ENCODE data around the gene GATAD2A. TPM values are rescaled to one million over a fixed set of nuclear protein-coding genes. Genes with fewer than 3 reads are reported as not detected.

Gene GATAD2A
- total and polyA plus RNA-seq, 2 of the 13 experiments (the other 11 are each of a cell fraction or from before 2014, with no cell fraction given) = 16.8 to 28.6 TPM

DNA sequence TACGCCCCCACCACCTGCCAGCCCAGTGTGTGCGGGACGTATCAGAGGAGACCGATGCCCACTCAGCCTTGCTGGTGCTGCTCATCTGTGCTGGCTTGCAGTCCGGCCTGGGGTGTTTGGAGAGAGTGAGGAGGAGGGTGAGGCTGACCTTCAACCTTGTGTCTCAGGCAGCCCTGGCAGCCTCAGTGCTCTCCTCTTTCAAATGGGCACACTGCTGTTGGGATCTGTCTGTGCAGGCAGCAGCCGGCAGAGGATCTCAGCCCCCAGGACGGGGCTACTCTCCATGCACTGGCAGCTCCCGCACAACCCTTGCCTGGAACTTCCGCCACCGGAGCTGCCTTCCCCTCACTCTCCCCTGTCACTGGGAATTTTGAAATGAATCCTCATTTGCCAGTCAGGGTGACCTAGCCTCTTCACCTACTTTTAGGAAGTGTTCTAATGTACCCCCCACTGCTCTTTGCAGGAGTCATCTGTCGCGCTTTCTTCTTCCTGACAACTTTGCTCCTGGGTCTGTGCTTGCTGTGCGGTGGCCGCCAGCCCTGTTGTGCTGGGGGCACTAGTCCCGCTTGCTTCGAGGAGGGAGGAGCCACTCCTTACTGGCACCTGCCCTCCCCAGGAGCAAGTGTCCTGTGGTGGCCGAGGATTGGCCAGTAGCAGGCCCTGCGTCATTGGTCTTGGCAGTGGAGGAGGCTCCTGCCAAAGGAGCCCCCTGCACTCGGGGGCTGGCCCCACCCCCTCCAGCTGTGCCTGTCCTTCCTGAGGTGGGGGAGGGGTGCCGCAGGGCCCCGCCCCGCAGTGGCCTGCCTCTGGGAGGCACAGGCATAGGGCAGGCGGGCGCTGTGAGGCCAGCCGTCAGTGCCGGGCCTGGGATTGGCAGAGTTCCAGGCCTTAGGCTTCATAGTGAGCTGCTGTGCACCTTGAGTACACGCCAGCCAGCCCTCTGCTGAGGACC lies 56.5 kb downstream of the GATAD2A start (continued):
- 0 out of 2 replicates have a peak, but pooled peaks have one; percentile 22 for TF ChIP-seq PAXIP1 (CRISPR knock-in tag; conservative IDR thresholded peaks at IDR 0.05)
- no peak for TF ChIP-seq ZNF24 (IDR thresholded peaks at IDR 0.05)
- no peak for TF ChIP-seq ZNF205 (CRISPR knock-in tag; IDR thresholded peaks at IDR 0.05)
- TF ChIP-seq TOPORS (CRISPR knock-in tag; IDR thresholded peaks at IDR 0.05) = no peak
- TF ChIP-seq, protein P1, sequence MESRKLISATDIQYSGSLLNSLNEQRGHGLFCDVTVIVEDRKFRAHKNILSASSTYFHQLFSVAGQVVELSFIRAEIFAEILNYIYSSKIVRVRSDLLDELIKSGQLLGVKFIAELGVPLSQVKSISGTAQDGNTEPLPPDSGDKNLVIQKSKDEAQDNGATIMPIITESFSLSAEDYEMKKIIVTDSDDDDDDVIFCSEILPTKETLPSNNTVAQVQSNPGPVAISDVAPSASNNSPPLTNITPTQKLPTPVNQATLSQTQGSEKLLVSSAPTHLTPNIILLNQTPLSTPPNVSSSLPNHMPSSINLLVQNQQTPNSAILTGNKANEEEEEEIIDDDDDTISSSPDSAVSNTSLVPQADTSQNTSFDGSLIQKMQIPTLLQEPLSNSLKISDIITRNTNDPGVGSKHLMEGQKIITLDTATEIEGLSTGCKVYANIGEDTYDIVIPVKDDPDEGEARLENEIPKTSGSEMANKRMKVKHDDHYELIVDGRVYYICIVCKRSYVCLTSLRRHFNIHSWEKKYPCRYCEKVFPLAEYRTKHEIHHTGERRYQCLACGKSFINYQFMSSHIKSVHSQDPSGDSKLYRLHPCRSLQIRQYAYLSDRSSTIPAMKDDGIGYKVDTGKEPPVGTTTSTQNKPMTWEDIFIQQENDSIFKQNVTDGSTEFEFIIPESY (CRISPR knock-in tag; IDR thresholded peaks at IDR 0.05) = peak; percentile 67; the same call in 1 of the 2 replicates
- TF ChIP-seq ZNF343 (CRISPR knock-in tag; IDR thresholded peaks at IDR 0.05) = no peak
- no peak for TF ChIP-seq ZNF672 (CRISPR knock-in tag; IDR thresholded peaks at IDR 0.05)
- TF ChIP-seq GZF1 (CRISPR knock-in tag; IDR thresholded peaks at IDR 0.05) = no peak
- no peak for TF ChIP-seq DR1 (CRISPR knock-in tag; IDR thresholded peaks at IDR 0.05)
- TF ChIP-seq KDM2A (CRISPR knock-in tag; IDR thresholded peaks at IDR 0.05; ENCODE audit: borderline replicate concordance, low read depth) = 0 out of 2 replicates have a peak, but pooled peaks have one; percentile 31
- TF ChIP-seq ZNF678 (CRISPR knock-in tag; IDR thresholded peaks at IDR 0.05) = no peak
- TF ChIP-seq SMC3 (IDR thresholded peaks at IDR 0.05; ENCODE audit: low read length) = no peak
- TF ChIP-seq ELK4 (CRISPR knock-in tag; IDR thresholded peaks at IDR 0.05; ENCODE audit: borderline replicate concordance) = no peak
- TF ChIP-seq SMAD1 (CRISPR knock-in tag; IDR thresholded peaks at IDR 0.05; ENCODE audit: borderline replicate concordance, low read depth) = no peak
- TF ChIP-seq, protein P2, sequence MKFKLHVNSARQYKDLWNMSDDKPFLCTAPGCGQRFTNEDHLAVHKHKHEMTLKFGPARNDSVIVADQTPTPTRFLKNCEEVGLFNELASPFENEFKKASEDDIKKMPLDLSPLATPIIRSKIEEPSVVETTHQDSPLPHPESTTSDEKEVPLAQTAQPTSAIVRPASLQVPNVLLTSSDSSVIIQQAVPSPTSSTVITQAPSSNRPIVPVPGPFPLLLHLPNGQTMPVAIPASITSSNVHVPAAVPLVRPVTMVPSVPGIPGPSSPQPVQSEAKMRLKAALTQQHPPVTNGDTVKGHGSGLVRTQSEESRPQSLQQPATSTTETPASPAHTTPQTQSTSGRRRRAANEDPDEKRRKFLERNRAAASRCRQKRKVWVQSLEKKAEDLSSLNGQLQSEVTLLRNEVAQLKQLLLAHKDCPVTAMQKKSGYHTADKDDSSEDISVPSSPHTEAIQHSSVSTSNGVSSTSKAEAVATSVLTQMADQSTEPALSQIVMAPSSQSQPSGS (CRISPR knock-in tag; IDR thresholded peaks at IDR 0.05) = no peak
- no peak for TF ChIP-seq HNF1B (CRISPR knock-in tag; IDR thresholded peaks at IDR 0.05)
- no peak for TF ChIP-seq PHF8 (CRISPR knock-in tag; IDR thresholded peaks at IDR 0.05)
- no peak for TF ChIP-seq PHF20 (CRISPR knock-in tag; IDR thresholded peaks at IDR 0.05)
